K562 (cell line): ENCODE results near the gene ANXA9. TPM values are rescaled to one million over a fixed set of nuclear protein-coding genes. Genes with fewer than 3 reads are reported as not detected.

Experiments used
- CHD4 ChIP-seq: fragments of 200-600 bp; sonication (generic); IDR thresholded peaks from 3 replicates; pipeline ENCODE4 v1.6.1; 2012; ENCODE audit warnings: low read depth, mild to moderate bottlenecking, mixed read lengths, low read length, inconsistent platforms; ENCODE audit not compliant: insufficient read depth, insufficient replicate concordance, poor library complexity, severe bottlenecking
- EHMT2 ChIP-seq: fragments of 450-650 bp; IDR thresholded peaks from 2 replicates; pipeline ENCODE4 v1.6.1; 2018; ENCODE audit warnings: antibody characterized with exemption
- ERF ChIP-seq: fragments of 450-650 bp; formaldehyde crosslinking; IDR thresholded peaks from 2 replicates; pipeline ENCODE4 v1.4.0; 2020; ENCODE audit warnings: mild to moderate bottlenecking, mixed read lengths
- ETV5 ChIP-seq: sonication (generic); formaldehyde crosslinking; IDR thresholded peaks from 2 replicates; pipeline ENCODE4 v1.4.0; 2020; ENCODE audit warnings: low read depth, mild to moderate bottlenecking, missing genetic modification reagents
- FUS ChIP-seq: fragments of 200-400 bp; formaldehyde crosslinking; optimal IDR thresholded peaks from 2 replicates; pipeline ENCODE3; 2017; ENCODE audit warnings: low read depth, low read length
- GMEB1 ChIP-seq: fragments of 250-450 bp; sonication (Bioruptor Pico); IDR thresholded peaks from 2 replicates; pipeline ENCODE4 v1.4.0; 2020; ENCODE audit warnings: mild to moderate bottlenecking
- MAZ ChIP-seq, 2 experiments: fragments of 450-650 bp in 1 of 2; sonication (generic) in 1 of 2; formaldehyde crosslinking; IDR thresholded peaks in 1 of 2; conservative IDR thresholded peaks in 1 of 2; 2 replicates each; pipeline versions ENCODE4 v1.4.0 to v1.5.0; 2020; ENCODE audit warnings: mild to moderate bottlenecking in 1 of 2, missing genetic modification reagents in 1 of 2
- MED1 ChIP-seq: sonication (generic); formaldehyde crosslinking; IDR thresholded peaks from 2 replicates; pipeline ENCODE4 v1.8.1; 2023; ENCODE audit warnings: missing genetic modification reagents, borderline replicate concordance
- MNT ChIP-seq, 2 experiments: fragments of 450-650 bp; conservative IDR thresholded peaks; 2 replicates each; pipeline ENCODE4 v1.6.1; 2017; ENCODE audit warnings: mild to moderate bottlenecking in 2 of 2, moderate library complexity in 2 of 2
- MTA3 ChIP-seq: fragments of 450-650 bp; formaldehyde crosslinking; IDR thresholded peaks from 2 replicates; pipeline ENCODE4 v1.6.1; 2017; ENCODE audit warnings: mild to moderate bottlenecking, borderline replicate concordance
- POLR2A ChIP-seq: fragments of 450-650 bp; conservative IDR thresholded peaks from 2 replicates; pipeline ENCODE4 v1.6.1; 2016
- RB1 ChIP-seq: fragments of 450-650 bp; IDR thresholded peaks from 2 replicates; pipeline ENCODE4 v1.6.1; 2017; ENCODE audit warnings: low read depth, mild to moderate bottlenecking
- SMC3 ChIP-seq: conservative IDR thresholded peaks from 2 replicates; pipeline ENCODE4 v1.6.1; 2011; ENCODE audit warnings: low read depth, low read length, improper control_type of control experiment; ENCODE audit not compliant: insufficient read depth
- SUPT5H ChIP-seq: fragments of 450-650 bp; IDR thresholded peaks from 2 replicates; pipeline ENCODE4 v1.6.1; 2016
- TAF1 ChIP-seq: IDR thresholded peaks from 2 replicates; pipeline ENCODE4 v1.6.1; 2011; ENCODE audit warnings: mild to moderate bottlenecking, low read length, moderate library complexity; ENCODE audit not compliant: insufficient read depth, control insufficient read depth, severe bottlenecking; ENCODE audit errors: extremely low read depth
- ZFX ChIP-seq: sonication (generic); formaldehyde crosslinking; IDR thresholded peaks from 2 replicates; pipeline ENCODE4 v1.8.0; 2022; ENCODE audit warnings: mild to moderate bottlenecking, missing genetic modification reagents, moderate library complexity
- ZNF24 ChIP-seq: fragments of 450-650 bp; IDR thresholded peaks from 2 replicates; pipeline ENCODE4 v1.6.1; 2016
- ZNF282 ChIP-seq: sonication (generic); formaldehyde crosslinking; IDR thresholded peaks from 2 replicates; pipeline ENCODE4 v1.8.1; 2023; ENCODE audit warnings: missing genetic modification reagents
- ZNF592 ChIP-seq: fragments of 450-650 bp; IDR thresholded peaks from 2 replicates; pipeline ENCODE4 v1.6.1; 2017; ENCODE audit warnings: antibody characterized with exemption, mild to moderate bottlenecking
- ZNF695 ChIP-seq: fragments of 450-650 bp; formaldehyde crosslinking; IDR thresholded peaks from 2 replicates; pipeline ENCODE4 v1.4.0; 2020; ENCODE audit warnings: mild to moderate bottlenecking, moderate library complexity
- ZNF699 ChIP-seq: fragments of 250-450 bp; sonication (Bioruptor Pico); IDR thresholded peaks from 2 replicates; pipeline ENCODE4 v1.8.0; 2021; ENCODE audit warnings: mild to moderate bottlenecking, moderate library complexity; ENCODE audit not compliant: insufficient replicate concordance
- ZSCAN29 ChIP-seq: fragments of 450-650 bp; IDR thresholded peaks from 2 replicates; pipeline ENCODE4 v1.6.1; 2017
- polyA plus RNA-seq, 8 experiments: library from polyadenylated mRNA; depleted of rRNA in 4 of 8; stranded (reverse) in 5 of 8; unstranded in 3 of 8; fragments of >200 nt; fragmentation: Nextera tagmentation in 2 of 8; fragmentation: Illumina TruSeq in 1 of 8; extraction: Ambion mirVana in 2 of 8; extraction: Trizol in 1 of 8; gene quantifications; 2 replicates each; pipeline versions ENCODE4 v1.2.1 to v1.2.3, GENCODE V29; 2011 to 2014; ENCODE audit warnings: inconsistent platforms in 1 of 8, missing spikeins in 1 of 8
- total RNA-seq, 7 experiments: library from RNA; depleted of rRNA in 6 of 7; stranded (reverse); fragments of >200 nt in 6 of 7; fragmentation: Illumina TruSeq in 2 of 7; extraction: Trizol in 2 of 7; gene quantifications; 2 replicates each; pipeline versions ENCODE4 v1.2.1 to v1.2.3, GENCODE V29; 2011 to 2021; ENCODE audit warnings: low replicate concordance in 1 of 7

Gene ANXA9
- total and polyA plus RNA-seq, 9 of the 15 experiments (the other 6 are each of a cell fraction or from before 2014, with no cell fraction given) = 0.24 to 1.6 (median 0.57) TPM

GRCh38 chr1:151006327-151007052 lies 24.4 kb downstream of the ANXA9 start, which contains the start of gene MINDY1 (continued):
- TF ChIP-seq CHD4 = no peak
- peak; percentile 62 for TF ChIP-seq TAF1
- no peak for TF ChIP-seq EHMT2
- 0 out of 2 replicates have a peak, but pooled peaks have one; percentile 50 for TF ChIP-seq ETV5 (CRISPR knock-in tag)
- TF ChIP-seq ZNF24 = no peak
- no peak for TF ChIP-seq FUS
- TF ChIP-seq ZNF695 (CRISPR knock-in tag) = no peak
- no peak for TF ChIP-seq ZNF699
- no peak for TF ChIP-seq GMEB1 (CRISPR knock-in tag)
- no peak; the same call in 1 of the 2 replicates for TF ChIP-seq MTA3
- 0 out of 2 replicates have a peak, but pooled peaks have one; percentile 41 for TF ChIP-seq RB1
- no peak for TF ChIP-seq ZNF282
- no peak for TF ChIP-seq MED1 (CRISPR knock-in tag)
- TF ChIP-seq MAZ (CRISPR knock-in tag; conservative IDR thresholded peaks at IDR 0.05 in 1 of 2, IDR thresholded peaks at IDR 0.05 in 1 of 2) = peak in 1 of 2 experiments; percentile 53; a peak in 1 of 4 replicates
- peak in 1 of 2 experiments; percentile 40; a peak in 1 of 4 replicates for TF ChIP-seq MNT (conservative IDR thresholded peaks at IDR 0.05)
- TF ChIP-seq ZSCAN29 = no peak
- TF ChIP-seq SMC3 = 0 out of 2 replicates have a peak, but pooled peaks have one; percentile 36
- no peak for TF ChIP-seq ERF (CRISPR knock-in tag)
- peak; percentile 43; the same call in 1 of the 2 replicates for TF ChIP-seq SUPT5H
- 0 out of 2 replicates have a peak, but pooled peaks have one; percentile 61 for TF ChIP-seq ZNF592
- TF ChIP-seq ZFX (CRISPR knock-in tag) = peak; percentile 30; the same call in 1 of the 2 replicates
- peak; percentile 61; the same call in 1 of the 2 replicates for TF ChIP-seq POLR2A
